ENCODE data around the gene CCDC157.
"Not testable (repeated sequence)": the region's sequence is repeated elsewhere in the genome, so short reads cannot be mapped to it uniquely, and the experiment has no call there.

CCDC157 gene

GRCh38 chr22:30402028-30402765, 45.4 kb downstream of the CCDC157 start:
- Histone ChIP-seq H3K4me1 (ENCODE audit: control insufficient read depth, low read length) (peaks cover 6% of the 10 kb centered on the region), H3F3A (ENCODE audit: control insufficient read depth, insufficient read depth) (no peaks in the 10 kb centered on the region), H3K36me3 (ENCODE audit: control insufficient read depth, low read length) (no peaks in the 10 kb centered on the region), H3K9me3 (ENCODE audit: control insufficient read depth, insufficient read depth, low read length) (no peaks in the 10 kb centered on the region), H3K27ac (ENCODE audit: low read depth, low read length) (no peak overlapping the region), H3K9me2 (replicated peaks; ENCODE audit: control insufficient read depth, low read length) (no peaks in the 10 kb centered on the region), H3K4me2 (ENCODE audit: low read length) (no peak overlapping the region), H3K27me3 (ENCODE audit: control insufficient read depth, low read length) (peaks cover 18% of the 10 kb centered on the region), H3K79me2 (ENCODE audit: control insufficient read depth, low read length) (no peaks in the 10 kb centered on the region), H3K4me3 (ENCODE audit: low read length) (no peak overlapping the region), H4K20me1 (ENCODE audit: control insufficient read depth, insufficient read depth, low read depth, low read length) (no peaks in the 10 kb centered on the region)
- TF ChIP-seq EZH2phosphoT487 (IDR thresholded peaks at IDR 0.05; ENCODE audit: borderline replicate concordance, low read length) (no peak), CTCF (IDR thresholded peaks at IDR 0.05; ENCODE audit: low read depth, low read length, poor library complexity, severe bottlenecking) (no peak)

- not testable (repeated sequence) for H3K79me2 ChIP-seq (ENCODE audit: control insufficient read depth, low read length); H3K9me3 ChIP-seq (ENCODE audit: control insufficient read depth, insufficient read depth, low read length); H3F3A ChIP-seq (ENCODE audit: control insufficient read depth, insufficient read depth); H3K4me2 ChIP-seq (ENCODE audit: low read length); H3K9me2 ChIP-seq (replicated peaks; ENCODE audit: control insufficient read depth, low read length); H3K4me3 ChIP-seq (ENCODE audit: low read length); H3K36me3 ChIP-seq (ENCODE audit: control insufficient read depth, low read length); H3K4me1 ChIP-seq (ENCODE audit: control insufficient read depth, low read length); H3K27ac ChIP-seq (ENCODE audit: low read depth, low read length); H4K20me1 ChIP-seq (ENCODE audit: control insufficient read depth, insufficient read depth, low read depth, low read length)
- H3K27me3 ChIP-seq (ENCODE audit: control insufficient read depth, low read length) = peaks cover 13% of the 10 kb centered on the region
Observed at GRCh38 chr22:30402766-30403104, 45.9 kb downstream of the CCDC157 start.

GRCh38 chr22:30404307-30404706, 47.5 kb downstream of the CCDC157 start:
- H3K36me3 ChIP-seq (ENCODE audit: control insufficient read depth, low read length) = no peaks in the 10 kb centered on the region

More at GRCh38 chr22:30404307-30404706, 47.5 kb downstream of the CCDC157 start:
- H3K4me3 ChIP-seq (ENCODE audit: low read length) = no peak overlapping the region
- H3K4me2 ChIP-seq (ENCODE audit: low read length) = no peak overlapping the region
- H3K27ac ChIP-seq (ENCODE audit: low read depth, low read length) = no peak overlapping the region
- no peaks in the 10 kb centered on the region for H3K79me2 ChIP-seq (ENCODE audit: control insufficient read depth, low read length)
- no peaks in the 10 kb centered on the region for H3F3A ChIP-seq (ENCODE audit: control insufficient read depth, insufficient read depth)
- H3K9me2 ChIP-seq (replicated peaks; ENCODE audit: control insufficient read depth, low read length) = no peaks in the 10 kb centered on the region
- no peaks in the 10 kb centered on the region for H3K27me3 ChIP-seq (ENCODE audit: control insufficient read depth, low read length)
- TF ChIP-seq CTCF (IDR thresholded peaks at IDR 0.05; ENCODE audit: low read depth, low read length, poor library complexity, severe bottlenecking) = no peak
- TF ChIP-seq EZH2phosphoT487 (IDR thresholded peaks at IDR 0.05; ENCODE audit: borderline replicate concordance, low read length) = no peak
- H3K9me3 ChIP-seq (ENCODE audit: control insufficient read depth, insufficient read depth, low read length) = no peaks in the 10 kb centered on the region
- H4K20me1 ChIP-seq (ENCODE audit: control insufficient read depth, insufficient read depth, low read depth, low read length) = no peaks in the 10 kb centered on the region
- H3K4me1 ChIP-seq (ENCODE audit: control insufficient read depth, low read length) = no peaks in the 10 kb centered on the region

All from DOHH2 (cell line).